NCI-H2029 treated with DMSO at 0.1 percent for 48 hours (cell line): ENCODE results near the gene SLC52A3.
A peak's percentile ranks its signal among the peaks of the same experiment; 100 is the strongest.
"Not testable (repeated sequence)": the region's sequence is repeated elsewhere in the genome, so short reads cannot be mapped to it uniquely, and the experiment has no call there.

Source experiments
- DNase-seq: peaks from one replicate; lab custom pipeline; 2025; lab: John Stamatoyannopoulos, UW

The SLC52A3 gene

DNA sequence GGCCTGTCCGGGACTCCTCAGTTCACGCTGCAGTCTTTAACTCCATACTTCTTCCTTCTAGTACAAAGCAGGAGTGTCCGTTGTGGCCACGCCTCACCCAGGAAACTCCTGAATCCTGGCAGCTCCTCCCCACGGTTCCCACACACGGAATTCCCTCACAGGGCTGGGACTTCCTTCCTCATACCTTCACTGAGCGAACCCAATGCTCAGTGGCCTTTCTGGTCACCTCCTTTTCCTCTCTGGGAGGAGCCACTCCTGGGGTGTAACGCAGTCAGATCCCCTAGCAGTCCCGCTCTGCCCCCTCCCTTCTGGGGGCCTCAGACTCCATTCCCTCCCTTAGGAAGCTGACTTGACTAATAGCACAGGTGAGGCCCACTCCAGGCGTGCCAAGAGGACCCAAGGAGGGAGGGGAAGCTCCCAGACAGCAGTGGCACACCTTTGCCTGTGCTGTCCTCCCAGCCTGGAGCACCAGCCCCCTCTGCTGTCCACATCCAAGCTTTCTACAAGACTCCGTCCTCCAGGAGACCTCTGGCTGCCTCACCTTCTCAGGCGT, at the start of gene SLC52A3:
Gene SLC52A3 (minus strand): TSS at position 75 of the 553 bp plus-strand sequence. CDS start 2,726 bp downstream, outside the sequence.
- DNase-seq, result no peak

- DNase-seq, result peak; percentile 56
Measured at GRCh38 chr20:815914-816606, 47.8 kb upstream of the SLC52A3 start.

- DNase-seq, result no peak
Measured at GRCh38 chr20:815226-815625, 46.9 kb upstream of the SLC52A3 start.

DNA sequence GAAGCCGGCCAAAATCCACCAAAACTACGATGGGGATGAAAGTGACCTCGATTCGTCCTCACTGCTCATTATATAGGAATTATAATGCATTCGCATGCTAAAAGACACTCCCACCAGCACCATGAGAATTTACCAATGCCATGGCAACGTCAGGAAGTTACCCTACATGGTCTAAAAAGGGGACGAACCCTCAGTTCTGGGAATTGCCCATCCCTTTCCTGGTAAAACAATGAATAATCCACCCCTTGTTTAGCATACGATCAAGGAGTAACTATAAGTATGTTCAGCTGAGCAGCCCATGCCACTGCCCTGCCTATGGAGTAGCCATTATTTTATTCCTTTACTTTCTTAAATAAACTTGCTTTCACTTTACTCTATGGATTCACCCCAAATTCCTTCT, 45.1 kb upstream of the SLC52A3 start:
- no peak for DNase-seq

GRCh38 chr20:812435-812814, 44.1 kb upstream of the SLC52A3 start:
- DNase-seq, result not testable (repeated sequence)

DNA sequence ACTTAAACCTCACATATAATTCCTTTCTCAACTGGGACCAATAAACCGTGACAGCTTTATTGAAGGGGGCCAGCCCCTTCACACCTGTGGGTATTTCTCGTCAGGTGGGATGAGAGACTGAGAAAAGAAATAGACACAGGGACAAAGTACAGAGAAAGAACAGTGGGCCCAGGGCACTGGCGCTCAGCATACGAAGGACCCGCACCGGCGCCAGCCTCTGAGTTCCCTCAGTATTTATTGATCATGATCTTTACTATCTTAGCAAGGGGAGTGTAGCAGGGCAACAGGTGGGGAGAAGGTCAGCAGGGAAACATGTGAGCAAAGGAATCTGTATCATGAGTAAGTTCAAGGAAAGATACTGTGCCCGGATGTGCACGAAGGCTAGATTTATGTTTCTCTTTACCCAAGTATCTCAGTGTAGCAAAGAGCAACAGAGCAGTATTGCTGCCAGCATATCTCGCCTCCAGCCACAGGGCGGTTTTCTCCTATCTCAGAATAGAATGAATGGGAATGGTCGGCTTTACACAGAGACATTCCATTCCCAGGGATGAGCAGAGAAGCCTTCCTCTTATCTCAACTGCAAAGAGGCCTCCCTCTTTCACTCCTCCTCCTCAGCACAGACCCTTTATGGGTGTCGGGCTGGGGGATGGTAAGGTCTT, 43.6 kb upstream of the SLC52A3 start:
- DNase-seq, result not testable (repeated sequence)

- no peak for DNase-seq
Measured at GRCh38 chr20:805713-806112, 37.4 kb upstream of the SLC52A3 start.

GRCh38 chr20:801678-802077, 33.4 kb upstream of the SLC52A3 start:
- DNase-seq, result no peak

DNA sequence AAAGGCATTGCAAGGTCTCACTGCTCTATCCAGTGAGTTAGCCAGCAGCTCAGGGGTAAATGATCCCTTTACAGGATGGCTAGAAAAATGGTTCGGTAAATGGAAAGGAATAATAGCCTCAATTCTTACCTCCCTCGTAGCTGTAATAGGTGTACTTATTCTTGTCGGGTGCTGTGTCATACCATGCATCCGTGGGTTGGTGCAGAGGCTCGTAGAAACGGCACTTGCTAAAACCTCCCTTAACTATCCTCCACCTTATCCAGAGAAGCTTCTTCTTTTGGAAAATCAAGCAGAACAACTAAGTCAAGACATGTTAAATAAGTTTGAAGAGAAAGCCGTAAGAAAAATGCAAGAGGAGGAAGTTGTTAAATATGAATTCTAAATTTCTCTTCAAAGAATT, 31.7 kb upstream of the SLC52A3 start:
- DNase-seq, result not testable (repeated sequence)

GRCh38 chr20:798746-799145, 30.4 kb upstream of the SLC52A3 start:
- DNase-seq, result not testable (repeated sequence)

DNA sequence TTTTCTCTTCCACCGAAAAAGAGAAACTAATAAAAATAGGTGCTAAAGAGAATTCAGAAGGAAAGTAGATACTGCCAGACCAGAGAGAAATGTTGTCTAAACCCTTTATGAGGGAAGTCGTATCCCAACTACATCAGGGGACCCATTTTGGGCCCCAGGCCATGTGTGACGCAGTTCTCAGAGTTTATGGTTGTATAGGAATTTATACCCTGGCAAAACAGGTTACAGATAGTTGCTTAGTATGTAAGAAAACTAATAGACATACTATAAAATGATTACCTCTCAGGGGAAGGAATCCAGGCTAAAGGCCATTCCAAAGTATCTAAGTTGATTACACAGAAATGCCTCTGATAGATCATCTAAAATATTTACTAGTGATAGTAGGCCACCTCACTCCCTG, 28.6 kb upstream of the SLC52A3 start:
- DNase-seq, result no peak

DNA sequence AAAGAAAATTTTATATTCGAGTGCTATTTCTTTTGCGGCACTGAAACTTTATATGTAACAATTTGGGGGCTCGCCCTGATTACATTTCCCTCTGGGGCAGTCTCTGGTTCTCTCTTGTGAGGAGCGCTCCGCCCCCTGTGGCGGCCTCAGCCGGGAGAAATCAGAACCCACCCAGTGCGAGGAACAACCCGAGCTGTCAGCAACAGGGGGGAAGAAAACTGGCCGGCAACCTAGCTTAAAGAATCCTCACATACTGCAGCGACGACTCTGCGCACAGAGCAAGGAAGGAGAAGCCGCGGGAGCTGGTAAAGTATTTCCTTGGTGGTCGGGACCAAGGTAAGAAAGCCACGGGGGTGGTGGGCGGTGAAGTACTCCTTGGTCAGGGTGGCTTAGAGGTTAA, 23.9 kb upstream of the SLC52A3 start:
- no peak for DNase-seq

DNA sequence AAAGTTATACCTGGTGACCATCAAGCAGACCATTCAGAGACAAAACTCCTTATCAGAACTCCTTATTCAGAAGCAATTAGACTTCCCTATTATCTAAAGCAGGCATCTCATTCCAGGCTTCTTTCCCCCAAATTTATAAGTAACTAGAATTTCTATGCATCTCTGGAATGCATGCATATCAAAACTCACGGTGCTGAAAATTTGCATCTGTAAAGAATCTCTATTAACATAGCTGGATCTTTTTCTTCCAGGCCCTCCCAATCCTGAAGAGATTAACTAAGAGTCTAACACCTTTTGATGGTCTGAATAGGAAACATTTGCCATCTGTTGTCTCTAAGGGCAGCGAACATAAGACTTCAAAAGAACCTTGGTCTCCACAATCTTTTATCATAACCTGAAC, 22.8 kb upstream of the SLC52A3 start:
- no peak for DNase-seq

DNA sequence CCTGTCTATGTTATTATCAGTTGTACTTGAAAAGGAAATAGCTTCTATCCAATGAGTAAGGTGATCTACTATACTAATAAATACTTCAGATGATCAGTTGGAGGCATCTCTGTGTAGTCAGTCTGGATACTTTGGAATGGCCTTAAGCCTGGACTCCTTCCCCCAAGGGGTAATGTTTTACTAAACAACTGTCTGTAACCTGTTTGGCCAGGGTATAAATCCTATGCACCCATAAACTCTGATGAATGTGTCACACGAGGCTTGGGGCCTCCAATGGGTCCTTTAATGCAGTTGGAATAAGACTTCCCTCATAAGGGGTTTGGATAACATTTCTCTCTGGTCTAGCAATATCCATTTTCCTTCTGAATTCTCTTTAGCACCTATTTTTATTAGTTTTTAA, 19.5 kb upstream of the SLC52A3 start:
- no peak for DNase-seq

DNA sequence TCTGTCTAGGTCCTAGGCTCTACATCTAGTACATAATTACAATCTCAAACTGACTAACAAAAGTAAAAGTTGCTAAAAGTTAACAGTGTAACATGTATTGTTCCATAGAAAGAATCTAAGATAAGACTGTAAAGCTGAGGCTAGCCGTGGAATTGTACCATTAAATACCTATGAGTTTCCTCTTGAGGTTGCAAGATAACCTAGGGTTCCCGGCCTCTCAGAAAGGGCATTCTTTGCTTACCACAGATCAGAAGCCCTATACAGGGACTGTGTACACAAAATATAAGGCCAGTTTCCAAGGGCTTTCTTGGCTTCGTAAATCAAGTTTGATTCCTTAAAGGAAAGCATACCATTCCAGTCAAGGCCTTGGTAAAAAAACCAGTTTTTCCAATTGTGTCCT, 11.5 kb upstream of the SLC52A3 start:
- no peak for DNase-seq

GRCh38 chr20:776165-776564, 7.9 kb upstream of the SLC52A3 start:
- DNase-seq, result no peak

- no peak for DNase-seq
Measured at GRCh38 chr20:775679-776135, 7.4 kb upstream of the SLC52A3 start.

DNA sequence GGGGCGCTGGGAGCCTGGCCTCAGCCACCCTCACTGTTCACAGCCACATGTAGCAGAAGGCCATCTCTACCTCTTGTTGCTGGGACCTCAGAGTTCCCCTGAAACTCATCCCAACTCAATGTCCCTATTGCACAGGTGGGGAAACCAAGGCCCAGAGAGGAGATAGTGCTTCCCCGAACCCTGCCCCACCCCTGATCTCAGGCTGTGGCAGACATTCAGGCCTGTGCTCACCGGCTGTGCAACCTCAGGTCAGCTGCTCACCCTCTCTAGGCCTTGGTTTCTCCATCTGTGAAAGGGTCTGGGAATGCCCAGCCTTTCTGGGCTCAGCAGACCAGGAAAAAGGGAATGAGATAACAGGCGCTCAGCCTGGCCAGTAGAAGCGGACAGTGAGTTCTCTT, 6.4 kb upstream of the SLC52A3 start:
- DNase-seq, result no peak

DNA sequence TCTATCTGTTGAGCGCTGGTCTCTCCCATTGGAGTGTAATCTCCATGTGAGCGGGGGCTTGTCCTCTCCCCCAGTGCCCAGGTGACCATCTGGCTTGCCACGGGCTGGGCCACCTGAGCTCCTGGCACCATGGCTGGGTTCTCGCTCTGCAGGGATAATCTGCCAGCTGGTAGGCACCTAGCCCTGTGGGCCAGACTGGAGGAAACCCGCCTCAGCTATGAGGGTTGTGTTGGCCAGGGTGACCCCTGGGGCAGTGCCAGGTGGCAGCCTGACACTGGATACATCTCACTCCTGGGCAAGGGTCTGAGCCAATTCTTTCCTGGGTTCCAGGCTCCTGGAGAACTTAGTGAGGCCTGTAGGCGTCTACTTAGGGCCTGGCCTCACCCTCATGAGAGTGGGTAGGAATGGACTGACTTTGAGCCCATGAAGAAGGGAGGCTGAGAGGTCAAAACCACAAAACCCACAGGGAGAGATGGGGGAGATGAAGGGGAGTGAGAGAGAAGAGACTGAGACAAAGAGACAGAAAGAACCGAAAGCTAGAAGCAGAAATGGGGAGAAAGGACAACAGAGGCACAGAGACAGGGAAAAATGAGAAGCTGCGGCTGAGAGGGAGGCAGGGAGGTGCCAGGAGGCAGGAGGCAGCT, 5.8 kb upstream of the SLC52A3 start:
- no peak for DNase-seq

- no peak for DNase-seq
Measured at GRCh38 chr20:772806-773205, 4.5 kb upstream of the SLC52A3 start.

GRCh38 chr20:771741-772464, 3.6 kb upstream of the SLC52A3 start:
- no peak for DNase-seq

DNA sequence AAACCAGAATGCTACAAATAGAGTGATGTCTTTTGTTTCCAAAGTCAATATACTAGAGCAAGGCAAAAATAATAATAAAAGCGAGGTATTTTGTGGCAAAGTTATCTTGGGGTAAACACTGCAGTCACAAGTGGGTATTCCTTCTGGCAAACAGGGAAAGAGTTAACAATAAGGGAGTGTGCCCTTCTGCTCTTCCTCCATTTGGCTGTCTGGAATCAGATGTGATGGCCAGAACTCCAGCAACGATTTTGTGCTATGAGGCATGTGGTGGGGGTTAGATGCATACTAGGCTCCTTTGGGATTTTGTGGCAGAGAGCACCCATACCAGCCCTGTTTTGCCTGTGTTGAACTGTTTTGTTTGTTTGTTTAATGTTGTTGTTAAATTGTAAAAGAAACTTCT, 2.4 kb upstream of the SLC52A3 start:
- no peak for DNase-seq
